HepG2 (cell line): ENCODE results near the gene CPT1B. TPM values are rescaled to one million over a fixed set of nuclear protein-coding genes. Genes with fewer than 3 reads are reported as not detected.

Experiments used
- ADNP ChIP-seq: sonication (generic); formaldehyde crosslinking; IDR thresholded peaks from 2 replicates; pipeline ENCODE4 v1.4.0; 2020; ENCODE audit warnings: missing genetic modification reagents
- AGO1 ChIP-seq: fragments of 200-400 bp; formaldehyde crosslinking; IDR thresholded peaks from 2 replicates; pipeline ENCODE4 v1.6.1; 2017; ENCODE audit warnings: mild to moderate bottlenecking, low read depth, low read length, moderate library complexity; ENCODE audit not compliant: poor library complexity, severe bottlenecking
- BORCS8-MEF2B ChIP-seq: sonication (generic); formaldehyde crosslinking; IDR thresholded peaks from 2 replicates; pipeline ENCODE4 v1.8.0; 2022; ENCODE audit warnings: mild to moderate bottlenecking, missing genetic modification reagents
- CCAR2 ChIP-seq: fragments of 200-400 bp; formaldehyde crosslinking; optimal IDR thresholded peaks from 2 replicates; pipeline ENCODE3; 2018; ENCODE audit warnings: low read depth, mild to moderate bottlenecking, low read length, moderate library complexity
- ETV5 ChIP-seq: IDR thresholded peaks from 2 replicates; pipeline ENCODE4 v1.6.1; 2018; ENCODE audit warnings: missing biosample characterization, missing genetic modification reagents, inconsistent platforms, borderline replicate concordance
- GLMP ChIP-seq: sonication (generic); formaldehyde crosslinking; IDR thresholded peaks from 2 replicates; pipeline ENCODE4 v1.9.0; 2021; ENCODE audit warnings: missing genetic modification reagents, mild to moderate bottlenecking, borderline replicate concordance
- KDM1A ChIP-seq: IDR thresholded peaks from 2 replicates; pipeline ENCODE4 v1.6.1; 2016; ENCODE audit warnings: missing compliant biosample characterization
- SALL1 ChIP-seq: sonication (generic); formaldehyde crosslinking; IDR thresholded peaks from 2 replicates; pipeline ENCODE4 v1.8.0; 2022; ENCODE audit warnings: mild to moderate bottlenecking, missing genetic modification reagents
- SMC3 ChIP-seq: IDR thresholded peaks from 2 replicates; pipeline ENCODE4 v1.6.1; 2011; ENCODE audit warnings: low read length, improper control_type of control experiment
- TBL1XR1 ChIP-seq: fragments of 150-350 bp; IDR thresholded peaks from 2 replicates; pipeline ENCODE4 v1.6.1; 2014; ENCODE audit warnings: borderline replicate concordance, low read length; ENCODE audit not compliant: partially characterized antibody
- WIZ ChIP-seq: sonication (generic); formaldehyde crosslinking; IDR thresholded peaks from 2 replicates; pipeline ENCODE4 v1.5.1; 2020; ENCODE audit warnings: mild to moderate bottlenecking, missing genetic modification reagents
- ZBTB25 ChIP-seq: IDR thresholded peaks from 2 replicates; pipeline ENCODE4 v1.6.1; 2018; ENCODE audit warnings: missing genetic modification reagents
- ZBTB42 ChIP-seq: sonication (generic); formaldehyde crosslinking; IDR thresholded peaks from 2 replicates; pipeline ENCODE4 v1.5.0; 2020; ENCODE audit warnings: mild to moderate bottlenecking, missing genetic modification reagents
- ZNF333 ChIP-seq: sonication (generic); formaldehyde crosslinking; IDR thresholded peaks from 2 replicates; pipeline ENCODE4 v1.4.0; 2020; ENCODE audit warnings: mild to moderate bottlenecking, missing genetic modification reagents, borderline replicate concordance
- ZNF607 ChIP-seq: sonication (generic); formaldehyde crosslinking; IDR thresholded peaks from 2 replicates; pipeline ENCODE4 v1.5.1; 2020; ENCODE audit warnings: missing genetic modification reagents, mild to moderate bottlenecking, borderline replicate concordance
- ZNF672 ChIP-seq: sonication (generic); formaldehyde crosslinking; IDR thresholded peaks from 2 replicates; pipeline ENCODE4 v1.8.1; 2022; ENCODE audit warnings: missing genetic modification reagents
- ZNF687 ChIP-seq: sonication (generic); formaldehyde crosslinking; IDR thresholded peaks from 2 replicates; pipeline ENCODE4 v1.5.1; 2020; ENCODE audit warnings: mild to moderate bottlenecking, missing genetic modification reagents, moderate library complexity
- ZNF710 ChIP-seq: sonication (generic); formaldehyde crosslinking; IDR thresholded peaks from 2 replicates; pipeline ENCODE4 v1.5.0; 2020; ENCODE audit warnings: mild to moderate bottlenecking, missing genetic modification reagents, borderline replicate concordance
- polyA plus RNA-seq, 8 experiments: library from polyadenylated mRNA; depleted of rRNA in 3 of 8; stranded (reverse) in 7 of 8; unstranded in 1 of 8; fragments of >200 nt; fragmentation: Illumina TruSeq in 4 of 8; extraction: Trizol in 4 of 8; gene quantifications; 2 replicates each; pipeline versions ENCODE4 v1.2.1 to v1.2.3, GENCODE V29; 2011 to 2016; ENCODE audit warnings: low read depth in 4 of 8, missing spikeins in 1 of 8, mixed read lengths in 1 of 8; ENCODE audit not compliant: insufficient read depth in 1 of 8
- total RNA-seq, 5 experiments: library from RNA; depleted of rRNA; stranded (reverse); fragments of >200 nt; fragmentation: Illumina TruSeq; extraction: Trizol; gene quantifications; 2 replicates each; pipeline ENCODE4 v1.2.3, GENCODE V29; 2016; ENCODE audit warnings: low read depth in 1 of 5

CPT1B gene
- total and polyA plus RNA-seq, 2 of the 13 experiments (the other 11 are each of a cell fraction or from before 2014, with no cell fraction given): 9.2 to 19.5 TPM

- peak; percentile 93 for TF ChIP-seq ZNF687 (CRISPR knock-in tag)
- TF ChIP-seq WIZ (CRISPR knock-in tag): 0 out of 2 replicates have a peak, but pooled peaks have one; percentile 83
- TF ChIP-seq ETV5 (CRISPR knock-in tag): peak; percentile 85
- no peak for TF ChIP-seq KDM1A (CRISPR knock-in tag)
- TF ChIP-seq ZNF607 (CRISPR knock-in tag): peak; percentile 78
- no peak for TF ChIP-seq ZNF710 (CRISPR knock-in tag)
- TF ChIP-seq GLMP (CRISPR knock-in tag): no peak
- no peak for TF ChIP-seq ZNF333 (CRISPR knock-in tag)
- no peak for TF ChIP-seq TBL1XR1
- TF ChIP-seq AGO1: peak; percentile 61
- TF ChIP-seq ZNF672 (CRISPR knock-in tag): no peak
- TF ChIP-seq ZBTB42 (CRISPR knock-in tag): peak; percentile 72; the same call in 1 of the 2 replicates
- TF ChIP-seq ADNP (CRISPR knock-in tag): no peak
- no peak for TF ChIP-seq BORCS8-MEF2B
- no peak for TF ChIP-seq CCAR2
- no peak for TF ChIP-seq SMC3
- no peak; the same call in none of the 2 replicates for TF ChIP-seq SALL1
- TF ChIP-seq ZBTB25 (CRISPR knock-in tag): peak; percentile 92
Observed at GRCh38 chr22:50582493-50583293, 4.5 kb upstream of the CPT1B start, which contains the start of gene CHKB (continued).
